Measurements from ENCODE around the gene GOLGA8M.
"Not testable (repeated sequence)": the region's sequence is repeated elsewhere in the genome, so short reads cannot be mapped to it uniquely, and the experiment has no call there.

Gene GOLGA8M, protein sequence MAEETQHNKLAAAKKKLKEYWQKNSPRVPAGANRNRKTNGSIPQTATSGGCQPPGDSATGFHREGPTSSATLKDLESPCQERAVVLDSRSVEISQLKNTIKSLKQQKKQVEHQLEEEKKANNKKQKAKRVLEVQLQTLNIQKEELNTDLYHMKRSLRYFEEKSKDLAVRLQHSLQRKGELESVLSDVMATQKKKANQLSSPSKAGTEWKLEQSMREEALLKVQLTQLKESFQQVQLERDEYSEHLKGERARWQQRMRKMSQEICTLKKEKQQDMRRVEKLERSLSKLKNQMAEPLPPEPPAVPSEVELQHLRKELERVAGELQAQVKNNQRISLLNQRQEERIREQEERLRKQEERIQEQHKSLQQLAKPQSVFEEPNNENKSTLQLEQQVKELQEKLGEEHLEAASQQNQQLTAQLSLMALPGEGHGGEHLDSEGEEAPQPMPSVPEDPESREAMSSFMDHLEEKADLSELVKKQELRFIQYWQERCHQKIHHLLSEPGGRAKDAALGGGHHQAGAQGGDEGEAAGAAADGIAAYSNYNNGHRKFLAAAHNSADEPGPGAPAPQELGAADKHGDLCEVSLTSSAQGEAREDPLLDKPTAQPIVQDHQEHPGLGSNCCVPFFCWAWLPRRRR

DNA sequence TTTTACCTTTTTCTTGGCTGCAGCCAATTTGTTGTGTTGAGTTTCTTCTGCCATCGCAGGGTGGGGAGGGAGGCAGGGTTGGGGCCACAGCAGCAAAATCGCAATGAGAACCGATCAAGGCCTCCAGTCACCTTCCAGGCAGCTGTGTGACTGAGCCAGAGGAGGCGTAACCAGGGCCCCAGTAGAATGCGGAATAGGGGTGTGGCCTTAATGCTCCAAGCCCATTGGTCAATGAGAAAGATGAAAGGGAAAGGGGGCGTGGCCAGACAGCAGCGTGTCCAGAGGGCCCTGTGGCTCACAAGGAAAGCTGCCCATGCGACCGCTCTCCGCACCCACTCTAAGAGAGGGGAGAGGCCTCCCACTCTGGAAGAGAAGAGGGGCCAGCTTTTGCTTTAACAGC is at the start of gene GOLGA8M:
Gene GOLGA8M, minus strand, starts transcription at position 152 of the 400 bp plus-strand sequence. Its CDS starts 98 bp downstream, at position 54.
- DNase-seq = not testable (repeated sequence)

DNA sequence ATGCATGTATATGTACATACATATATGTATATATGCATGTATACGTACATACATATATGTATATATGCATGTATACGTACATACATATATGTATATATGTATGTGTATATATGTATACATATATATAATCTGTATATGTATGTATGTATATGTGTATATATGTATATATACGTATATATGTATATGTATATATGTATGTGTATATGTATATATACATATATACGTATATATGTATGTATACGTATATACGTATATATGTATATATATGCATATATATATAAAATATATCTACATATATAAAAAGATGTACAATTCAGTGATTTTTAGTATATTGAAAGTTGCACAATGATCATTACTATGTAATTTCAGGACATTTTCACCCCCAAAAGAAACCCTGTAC is 30.7 kb upstream of the GOLGA8M start:
- DNase-seq = not testable (repeated sequence)

DNA sequence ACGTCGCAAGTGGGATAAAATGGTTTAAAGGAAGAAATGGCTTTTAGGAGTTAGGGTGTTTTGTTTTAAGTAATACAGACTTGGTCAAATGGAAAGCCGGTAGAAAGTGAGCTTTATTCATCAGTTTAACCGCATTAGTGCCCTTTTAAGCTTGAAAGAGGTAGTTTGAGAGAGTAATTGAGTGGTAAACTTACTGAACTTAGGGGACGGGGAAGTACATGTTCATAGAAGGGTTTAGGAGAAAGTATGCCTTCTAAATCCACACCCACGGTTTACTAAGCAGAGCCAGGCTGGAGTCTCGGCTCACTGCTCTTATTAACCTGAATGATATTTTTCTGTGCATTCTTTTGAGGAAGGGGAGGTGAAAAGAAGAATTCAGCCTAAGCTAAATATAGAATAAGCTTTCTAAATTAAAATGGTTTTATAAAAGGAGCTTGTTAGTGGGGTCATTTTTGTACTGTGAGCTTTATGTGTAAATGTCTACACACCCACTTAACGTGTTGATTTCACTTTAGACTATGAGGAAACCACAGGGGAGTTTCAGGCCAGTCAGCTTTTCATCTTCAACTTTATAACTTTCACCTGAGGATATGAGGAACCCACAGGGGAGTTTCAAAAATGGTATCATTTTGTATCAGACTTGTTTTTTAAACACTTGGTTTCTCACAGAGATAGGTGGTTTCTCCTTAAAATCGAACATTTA is 26.5 kb upstream of the GOLGA8M start:
- not testable (repeated sequence) for DNase-seq

DNA sequence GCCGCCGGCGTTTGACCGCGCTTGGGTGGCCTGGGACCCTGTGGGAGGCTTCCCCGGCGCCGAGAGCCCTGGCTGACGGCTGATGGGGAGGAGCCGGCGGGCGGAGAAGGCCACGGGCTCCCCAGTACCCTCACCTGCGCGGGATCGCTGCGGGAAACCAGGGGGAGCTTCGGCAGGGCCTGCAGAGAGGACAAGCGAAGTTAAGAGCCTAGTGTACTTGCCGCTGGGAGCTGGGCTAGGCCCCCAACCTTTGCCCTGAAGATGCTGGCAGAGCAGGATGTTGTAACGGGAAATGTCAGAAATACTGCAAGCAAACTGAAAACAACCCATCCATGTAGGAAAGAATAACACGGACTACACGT is 26.0 kb upstream of the GOLGA8M start:
- DNase-seq = not testable (repeated sequence)

DNA sequence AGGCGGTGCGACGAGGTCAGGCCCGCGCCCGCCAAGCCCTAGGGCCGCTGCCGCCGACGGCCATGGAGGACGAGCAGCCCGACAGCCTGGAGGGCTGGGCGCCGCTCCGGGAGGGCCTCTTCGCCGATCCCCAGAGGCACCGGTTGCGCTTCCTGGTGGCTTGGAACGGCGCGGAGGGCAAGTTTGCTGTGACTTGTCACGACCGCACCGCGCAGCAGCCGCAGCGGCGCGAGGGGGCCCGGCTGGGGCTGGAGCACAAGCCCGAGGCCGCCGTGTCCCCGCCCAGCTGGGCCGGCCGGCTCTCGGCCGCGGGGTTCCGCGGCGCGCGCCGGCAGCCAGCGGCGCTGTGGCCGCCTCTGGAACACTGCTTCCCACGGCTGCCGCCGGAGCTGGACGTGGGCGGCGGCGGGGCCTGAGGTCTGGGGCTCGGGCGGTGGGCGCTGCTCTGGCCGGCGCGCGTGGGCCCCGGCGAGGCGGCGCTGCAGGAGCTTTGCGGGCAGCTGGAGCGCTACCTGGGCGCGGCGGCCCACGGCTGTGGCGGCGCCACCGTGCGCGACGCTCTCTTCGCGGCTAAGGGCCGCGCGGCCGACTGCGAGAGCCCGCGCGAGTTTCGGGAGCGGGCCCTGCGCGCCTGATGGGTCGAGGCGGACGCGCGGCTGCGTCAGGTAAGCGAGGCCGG is 25.4 kb upstream of the GOLGA8M start:
- DNase-seq = not testable (repeated sequence)

DNA sequence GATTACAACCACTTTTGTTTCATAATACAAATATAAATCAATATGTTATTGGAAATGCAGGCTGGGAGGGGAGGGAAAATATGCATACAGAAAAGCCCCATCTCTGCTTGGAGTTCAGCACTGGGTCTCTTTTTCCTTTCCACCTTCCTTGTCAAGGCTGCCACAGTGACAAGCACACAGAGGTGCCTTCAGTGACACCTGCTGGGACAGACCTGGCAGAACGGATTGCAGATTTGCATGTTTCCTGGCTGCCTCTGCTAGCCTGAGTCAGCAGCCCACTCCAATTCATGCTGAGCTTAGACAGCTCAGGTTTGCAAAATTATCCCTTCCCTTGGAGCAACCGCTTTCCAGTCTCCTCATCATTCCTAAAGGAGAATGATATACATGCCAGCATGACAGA is 15.8 kb upstream of the GOLGA8M start:
- not testable (repeated sequence) for DNase-seq

DNA sequence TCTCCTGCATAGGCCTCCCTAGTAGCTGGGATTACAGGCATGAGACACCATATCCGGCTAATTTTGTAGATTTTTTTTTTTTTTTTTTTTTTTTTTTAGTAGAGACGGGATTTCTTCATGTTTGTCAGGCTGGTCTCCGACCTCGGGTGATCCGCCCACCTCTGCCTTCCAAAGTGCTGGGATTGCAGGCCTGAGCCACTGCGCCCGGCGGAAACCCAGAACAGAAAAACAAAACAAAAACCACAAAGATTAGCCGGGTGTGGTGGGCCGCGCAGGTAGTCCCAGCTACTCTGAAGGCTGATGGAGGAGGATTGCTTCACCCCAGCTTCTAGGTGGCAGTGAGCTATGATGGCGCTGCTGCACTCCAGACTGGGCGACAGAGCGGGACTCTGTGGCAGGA is 14.8 kb upstream of the GOLGA8M start:
- not testable (repeated sequence) for DNase-seq

DNA sequence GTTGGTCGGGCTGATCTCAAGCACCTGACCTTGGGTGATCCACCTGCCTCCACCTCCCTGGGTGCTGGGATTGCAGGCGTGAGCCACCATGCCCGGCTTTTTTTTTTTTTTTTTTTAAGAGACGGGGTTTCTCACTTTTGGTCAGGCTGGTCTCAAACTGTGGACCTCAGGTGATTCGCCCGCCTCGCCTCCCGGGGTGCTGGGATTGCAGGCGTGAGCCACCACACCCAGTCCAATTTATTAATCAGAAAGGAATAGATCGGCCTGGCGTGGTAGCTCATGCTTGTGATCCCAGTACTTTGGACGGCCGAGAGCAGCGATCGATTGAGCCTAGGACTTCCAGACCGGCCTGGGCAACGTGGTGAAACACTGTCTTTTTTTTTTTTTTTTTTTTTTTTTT is 13.9 kb upstream of the GOLGA8M start:
- DNase-seq = no peak

DNA sequence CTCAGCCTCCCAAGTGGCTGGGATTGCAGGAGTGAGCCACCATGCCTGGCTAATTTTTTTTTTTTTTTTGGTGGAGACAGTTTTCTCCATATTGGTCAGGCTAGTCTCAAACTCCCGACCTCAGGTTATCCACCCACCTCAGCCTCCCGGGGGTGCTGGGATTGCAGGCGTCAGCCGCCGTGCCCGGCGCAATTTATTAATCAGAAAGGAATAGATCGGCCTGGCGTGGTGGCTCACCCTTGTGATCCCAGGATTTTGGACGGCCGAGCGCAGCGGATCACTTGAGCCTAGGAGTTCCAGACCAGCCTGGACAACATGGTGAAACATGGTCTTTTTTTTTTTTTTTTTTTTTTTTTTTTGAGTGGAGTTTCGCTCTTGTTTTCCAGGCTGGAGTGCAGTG is 13.3 kb upstream of the GOLGA8M start:
- DNase-seq = no peak

DNA sequence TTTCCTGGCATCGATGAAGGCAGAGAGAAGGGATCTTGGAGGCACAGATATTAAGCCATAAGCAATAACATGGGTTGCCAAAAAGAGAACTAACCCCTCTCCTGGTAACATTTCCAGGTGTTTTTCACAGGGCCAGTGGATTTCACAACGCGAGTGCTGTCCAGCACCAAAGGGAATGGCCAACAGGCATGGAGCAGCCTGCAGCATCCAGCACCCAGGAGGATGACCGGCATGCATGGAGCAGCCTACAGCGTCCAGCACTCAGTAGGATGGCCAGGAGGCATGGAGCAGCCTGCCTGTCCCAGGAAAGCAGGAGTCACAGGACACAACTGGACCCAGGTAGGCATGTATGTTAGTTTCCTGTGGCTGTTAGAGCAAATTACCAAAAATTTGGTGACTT is 11.8 kb upstream of the GOLGA8M start:
- not testable (repeated sequence) for DNase-seq

DNA sequence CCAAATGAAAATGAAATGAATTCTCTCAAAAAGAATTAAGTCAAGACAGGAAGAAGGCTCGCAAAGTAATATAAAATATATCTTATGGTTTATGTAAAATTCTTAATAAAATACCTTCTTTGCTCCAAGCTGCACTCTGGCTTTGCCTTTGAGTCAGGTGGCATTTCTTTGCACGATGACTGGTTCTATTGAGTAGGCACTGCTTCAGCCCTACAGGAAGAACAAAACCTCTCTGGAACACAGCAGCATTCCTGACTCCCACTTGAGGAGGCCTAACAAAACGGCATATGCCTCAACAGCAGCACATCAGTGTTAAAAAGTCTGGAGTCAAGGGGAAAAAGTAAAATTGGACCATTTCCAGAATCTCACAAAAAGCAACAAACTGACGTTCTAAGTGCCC is 7.4 kb upstream of the GOLGA8M start:
- DNase-seq = not testable (repeated sequence)

DNA sequence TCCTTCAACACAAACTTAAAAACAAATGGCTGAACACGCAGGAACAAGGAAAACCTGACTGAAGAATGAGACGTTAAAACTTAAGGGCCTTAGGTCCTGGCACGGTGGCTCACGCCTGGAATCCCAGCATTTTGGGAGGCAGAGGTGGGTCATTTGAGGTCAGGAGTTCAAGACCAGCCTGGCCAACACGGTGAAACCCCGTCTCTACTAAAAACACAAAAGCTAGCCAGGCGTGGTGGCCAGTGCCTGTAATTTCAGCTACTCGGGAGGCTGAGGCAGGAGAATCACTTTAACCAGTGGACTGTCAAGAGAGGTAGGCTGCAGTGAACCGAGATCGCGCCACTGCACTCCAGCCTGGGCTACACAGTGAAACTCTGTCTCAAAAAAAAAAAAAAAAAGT is 6.4 kb upstream of the GOLGA8M start:
- not testable (repeated sequence) for DNase-seq

DNA sequence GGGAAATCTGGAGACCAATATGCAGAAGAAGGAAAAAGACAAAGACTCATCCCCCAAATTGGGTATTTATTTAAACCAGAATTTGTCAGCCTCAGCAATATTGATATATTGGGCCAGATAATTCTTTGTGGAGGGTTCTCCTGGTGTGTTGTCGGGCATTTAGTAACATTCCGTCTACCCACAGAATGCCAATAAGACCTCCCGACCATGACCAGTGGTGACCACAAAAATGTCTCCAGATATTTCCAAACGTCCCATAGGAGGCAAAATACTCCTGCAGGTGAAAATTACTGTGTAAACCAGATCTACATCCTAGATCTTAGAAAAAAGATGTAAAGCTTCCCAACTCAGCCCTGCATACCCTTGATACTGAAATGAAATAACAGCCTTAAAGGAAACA is 2.0 kb upstream of the GOLGA8M start:
- DNase-seq = not testable (repeated sequence)

DNA sequence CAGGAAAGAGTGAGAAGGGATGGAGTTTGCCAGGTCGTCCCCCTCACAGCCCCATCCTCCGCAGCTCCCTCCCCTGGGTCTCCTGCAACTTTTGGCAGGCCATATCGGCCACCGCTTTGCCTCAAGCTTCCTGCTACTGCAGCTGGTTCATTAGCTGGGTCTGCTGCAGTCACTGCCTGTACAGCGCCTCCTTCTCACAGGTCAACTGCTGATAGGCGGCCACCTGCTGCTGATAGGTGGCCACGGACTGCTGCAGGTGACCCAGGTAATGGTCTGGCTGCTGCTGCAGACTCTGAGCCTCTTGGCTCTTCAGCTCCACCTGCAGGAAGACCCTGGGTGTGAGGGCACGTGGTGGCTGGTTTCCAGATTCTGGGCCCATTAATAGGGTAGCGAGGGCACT is 8.3 kb downstream of the GOLGA8M start:
- not testable (repeated sequence) for DNase-seq

DNA sequence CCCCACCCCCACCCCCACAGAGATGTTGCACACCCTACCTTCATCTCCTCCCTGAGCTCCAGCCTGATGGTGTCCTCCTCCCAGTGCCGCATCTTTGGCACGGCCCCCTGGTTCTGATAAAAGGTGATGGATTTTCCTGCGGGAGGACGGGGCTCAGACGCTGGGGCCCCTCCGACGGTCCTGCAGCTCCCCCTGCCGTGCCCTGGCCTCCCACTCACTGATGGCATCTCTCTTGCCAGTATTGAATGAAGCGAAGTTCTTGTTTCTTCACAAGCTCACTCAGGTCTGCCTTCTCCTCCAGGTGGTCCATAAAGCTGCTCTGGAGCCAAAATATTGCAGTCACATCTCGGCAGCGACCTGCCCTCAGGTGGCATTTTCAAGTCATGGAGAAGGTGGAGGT is 9.8 kb downstream of the GOLGA8M start:
- DNase-seq = not testable (repeated sequence)

DNA sequence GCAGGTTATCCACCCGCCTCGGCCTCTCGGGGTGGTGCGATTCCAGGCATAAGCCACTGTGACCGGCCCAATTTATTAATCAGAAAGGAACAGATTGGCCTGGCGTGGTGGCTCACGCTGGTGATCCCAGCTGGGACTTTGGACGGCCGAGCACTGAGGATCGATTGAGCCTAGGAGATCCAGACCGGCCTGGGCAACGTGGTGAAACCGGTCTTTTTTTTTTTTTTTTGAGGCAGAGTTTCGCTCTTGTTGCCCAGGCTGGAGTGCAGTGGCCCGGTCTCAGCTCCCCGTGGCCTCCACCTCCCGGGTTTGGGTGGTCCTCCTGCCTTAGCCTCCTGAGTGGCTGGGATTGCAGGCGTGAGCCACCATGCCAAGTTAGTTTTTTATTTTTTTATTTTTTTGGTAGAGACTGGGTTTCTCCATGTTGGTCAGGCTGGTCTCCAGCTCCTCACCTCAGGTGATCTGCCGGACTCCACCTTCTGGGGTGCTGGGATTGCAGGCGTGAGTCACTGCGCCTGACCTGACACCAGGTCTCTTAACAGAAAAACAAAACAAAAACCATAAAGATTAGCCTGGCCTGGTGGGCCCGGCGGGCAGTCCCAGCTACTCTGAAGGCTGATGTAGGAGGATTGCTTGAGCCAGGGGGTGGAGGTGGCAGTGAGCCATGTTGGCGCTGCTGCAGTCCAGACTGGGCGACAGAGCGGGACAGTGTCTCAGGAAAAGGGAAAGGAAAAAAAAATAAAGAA is 18.0 kb downstream of the GOLGA8M start:
- DNase-seq = not testable (repeated sequence)

DNA sequence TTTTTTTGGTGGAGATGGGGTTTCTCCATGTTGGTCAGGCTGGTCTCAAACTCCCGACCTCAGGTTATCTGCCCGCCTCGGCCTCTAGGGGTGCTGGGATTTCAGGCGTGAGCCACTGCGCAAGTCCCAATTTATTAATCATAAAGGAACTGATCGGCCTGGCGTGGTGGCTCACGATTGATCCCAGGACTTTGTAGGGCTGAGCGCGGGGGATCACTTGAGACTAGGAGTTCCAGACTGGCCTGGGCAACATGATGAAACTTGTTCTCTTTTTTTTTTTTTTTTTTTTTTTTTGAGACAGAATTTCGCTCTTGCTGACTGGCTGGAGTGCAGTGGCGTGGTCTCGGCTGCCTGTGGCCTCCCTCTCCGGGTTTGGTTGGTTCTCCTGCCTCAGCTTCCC is 19.2 kb downstream of the GOLGA8M start:
- DNase-seq = not testable (repeated sequence)

DNA sequence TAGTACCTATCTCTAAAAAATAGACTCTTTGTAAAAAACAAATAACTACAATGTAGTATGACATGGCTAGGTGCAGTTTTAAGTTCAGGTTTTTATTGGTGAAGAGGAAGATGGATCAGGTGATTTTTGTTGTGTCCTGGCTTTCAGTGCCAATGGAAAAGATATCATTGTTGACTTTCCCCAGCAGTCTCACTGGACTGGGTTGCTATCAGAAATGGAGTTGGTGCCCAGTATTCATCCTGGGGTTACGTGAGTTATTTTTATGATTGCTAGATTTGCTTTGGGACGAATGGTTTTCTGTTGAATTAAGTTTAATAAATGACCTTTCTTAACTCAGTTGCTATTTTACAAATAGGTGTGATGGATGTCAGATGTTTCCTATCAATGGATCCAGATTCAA is 38.7 kb downstream of the GOLGA8M start:
- DNase-seq = not testable (repeated sequence)

DNA sequence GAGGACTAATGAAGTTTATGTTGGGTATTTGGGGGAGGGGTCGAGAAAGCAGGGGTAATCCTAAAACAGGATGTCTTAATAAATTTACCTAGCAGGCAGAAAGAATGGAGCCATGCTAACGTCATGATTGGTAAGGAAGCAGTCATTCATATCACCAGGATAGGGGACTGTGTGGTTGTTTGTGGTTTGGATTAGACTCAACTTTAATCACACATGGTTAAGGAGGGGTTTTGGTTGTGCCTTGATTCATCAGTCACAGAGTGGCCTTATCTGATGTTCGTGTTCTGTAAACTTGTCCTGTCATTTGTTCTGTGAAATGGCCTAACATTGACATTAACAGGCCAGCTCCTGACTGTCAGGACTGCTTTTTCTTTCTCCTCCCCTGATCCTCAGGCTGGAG is 40.1 kb downstream of the GOLGA8M start:
- not testable (repeated sequence) for DNase-seq

DNA sequence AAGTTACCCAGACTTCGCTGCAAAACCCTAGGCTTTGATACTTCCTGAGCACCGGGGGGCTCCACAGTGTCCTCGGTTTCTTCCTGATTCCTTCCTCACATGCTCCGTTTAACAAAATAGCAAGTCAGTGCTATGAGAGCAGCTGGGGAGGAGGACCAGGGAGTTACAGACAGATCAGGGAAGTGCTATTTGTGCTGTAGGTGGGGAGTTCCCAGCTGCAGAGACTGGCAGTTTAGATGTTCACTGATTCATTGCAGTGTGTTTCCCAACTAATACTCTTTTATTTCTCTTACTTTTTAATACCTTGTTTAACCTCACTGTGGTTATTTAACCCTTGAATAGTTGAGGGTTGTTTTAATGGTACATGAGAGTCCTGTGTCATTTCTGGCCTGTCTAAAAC is 45.8 kb downstream of the GOLGA8M start:
- not testable (repeated sequence) for DNase-seq

DNA sequence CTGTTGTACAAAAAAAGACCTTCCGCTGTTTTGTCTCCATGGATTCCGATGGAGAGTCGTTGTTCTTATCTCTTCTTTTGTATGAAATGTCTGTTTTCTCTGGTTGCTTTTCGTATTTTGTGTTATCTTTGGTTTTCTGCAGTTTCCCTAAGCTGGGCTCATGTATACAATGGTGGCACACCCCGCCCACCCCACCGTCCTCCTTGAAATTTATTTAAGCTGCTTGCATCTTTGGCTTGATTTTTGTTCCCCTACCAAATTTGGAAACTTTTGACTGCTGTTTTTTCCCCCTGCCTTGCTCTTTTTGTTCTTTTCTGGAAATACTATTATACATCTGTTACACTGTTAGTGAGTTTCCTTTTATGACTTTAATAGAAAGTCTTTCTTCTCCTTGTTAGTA is 47.6 kb downstream of the GOLGA8M start:
- DNase-seq = not testable (repeated sequence)

DNA sequence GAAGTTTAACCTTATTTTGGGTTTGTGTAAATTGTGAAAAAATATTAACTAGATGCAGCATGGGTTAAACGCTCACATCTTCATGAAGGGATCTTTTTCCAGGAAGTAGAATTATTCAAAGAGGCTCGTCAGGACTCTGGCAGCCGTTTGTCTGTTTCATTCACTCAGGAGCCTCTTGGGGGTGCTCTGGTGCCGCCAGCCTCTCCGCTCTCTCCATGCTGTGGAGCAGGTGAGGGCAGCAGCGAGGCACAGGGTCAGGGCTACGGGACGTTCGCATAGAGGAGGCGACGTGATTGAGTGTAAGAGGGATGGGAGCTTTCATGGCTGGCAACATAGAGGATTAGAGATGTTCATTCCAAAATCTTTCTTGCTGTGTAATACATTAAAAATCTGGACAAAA is 48.5 kb downstream of the GOLGA8M start:
- DNase-seq = not testable (repeated sequence)
